ENCODE data around the gene ST7L. TPM values are rescaled to one million over a fixed set of nuclear protein-coding genes. Genes with fewer than 3 reads are reported as not detected.

Gene ST7L
- total and polyA plus RNA-seq, 9 of the 15 experiments (the other 6 are each of a cell fraction or from before 2014, with no cell fraction given): 9.0 to 32.5 (median 26.6) TPM

- TF ChIP-seq E2F8 (IDR thresholded peaks at IDR 0.05; ENCODE audit: low read depth, partially characterized antibody) (peak; percentile 35), CTBP1 (IDR thresholded peaks at IDR 0.05; ENCODE audit: borderline replicate concordance) (peak; percentile 75), ZNF316 (IDR thresholded peaks at IDR 0.05) (peak; percentile 74), BRD9 (IDR thresholded peaks at IDR 0.05; ENCODE audit: low read depth, partially characterized antibody) (peak; percentile 60), ILK (tag; IDR thresholded peaks at IDR 0.05; ENCODE audit: borderline replicate concordance, low read depth) (no peak), JUND (IDR thresholded peaks at IDR 0.05; ENCODE audit: borderline replicate concordance, low read depth, low read length) (peak; percentile 44; the same call in 1 of the 2 replicates), JUND (tag; IDR thresholded peaks at IDR 0.05; ENCODE audit: borderline replicate concordance, low read depth, low read length) (peak; percentile 43; the same call in 1 of the 3 replicates), EGR1 (conservative IDR thresholded peaks at IDR 0.05) (0 out of 2 replicates have a peak, but pooled peaks have one; percentile 24), NFE2 (IDR thresholded peaks at IDR 0.05; ENCODE audit: low read depth) (peak; percentile 85), MEIS2 (IDR thresholded peaks at IDR 0.05; ENCODE audit: partially characterized antibody) (peak; percentile 36), MIER1 (IDR thresholded peaks at IDR 0.05; ENCODE audit: low read depth) (no peak), XRCC3 (IDR thresholded peaks at IDR 0.05) (no peak), SIRT6 (IDR thresholded peaks at IDR 0.05; ENCODE audit: low read depth, low read length) (no peak), GTF2A2 (tag; IDR thresholded peaks at IDR 0.05) (no peak), KDM1A (IDR thresholded peaks at IDR 0.05) (peak; percentile 70 to 75; a peak in 3 of 4 replicates), STAT5A (IDR thresholded peaks at IDR 0.05; ENCODE audit: borderline replicate concordance, low read length) (0 out of 2 replicates have a peak, but pooled peaks have one; percentile 11), CBFA2T3 (IDR thresholded peaks at IDR 0.05) (peak; percentile 78), ZBTB7A (IDR thresholded peaks at IDR 0.05; ENCODE audit: borderline replicate concordance, control insufficient read depth, low read depth, low read length) (no peak)
- TF ChIP-seq, protein P1, sequence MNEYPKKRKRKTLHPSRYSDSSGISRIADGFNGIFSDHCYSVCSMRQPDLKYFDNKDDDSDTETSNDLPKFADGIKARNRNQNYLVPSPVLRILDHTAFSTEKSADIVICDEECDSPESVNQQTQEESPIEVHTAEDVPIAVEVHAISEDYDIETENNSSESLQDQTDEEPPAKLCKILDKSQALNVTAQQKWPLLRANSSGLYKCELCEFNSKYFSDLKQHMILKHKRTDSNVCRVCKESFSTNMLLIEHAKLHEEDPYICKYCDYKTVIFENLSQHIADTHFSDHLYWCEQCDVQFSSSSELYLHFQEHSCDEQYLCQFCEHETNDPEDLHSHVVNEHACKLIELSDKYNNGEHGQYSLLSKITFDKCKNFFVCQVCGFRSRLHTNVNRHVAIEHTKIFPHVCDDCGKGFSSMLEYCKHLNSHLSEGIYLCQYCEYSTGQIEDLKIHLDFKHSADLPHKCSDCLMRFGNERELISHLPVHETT (CRISPR knock-in tag; conservative IDR thresholded peaks at IDR 0.05 in 1 of 2, IDR thresholded peaks at IDR 0.05 in 1 of 2): no peak
- TF ChIP-seq, protein P2, sequence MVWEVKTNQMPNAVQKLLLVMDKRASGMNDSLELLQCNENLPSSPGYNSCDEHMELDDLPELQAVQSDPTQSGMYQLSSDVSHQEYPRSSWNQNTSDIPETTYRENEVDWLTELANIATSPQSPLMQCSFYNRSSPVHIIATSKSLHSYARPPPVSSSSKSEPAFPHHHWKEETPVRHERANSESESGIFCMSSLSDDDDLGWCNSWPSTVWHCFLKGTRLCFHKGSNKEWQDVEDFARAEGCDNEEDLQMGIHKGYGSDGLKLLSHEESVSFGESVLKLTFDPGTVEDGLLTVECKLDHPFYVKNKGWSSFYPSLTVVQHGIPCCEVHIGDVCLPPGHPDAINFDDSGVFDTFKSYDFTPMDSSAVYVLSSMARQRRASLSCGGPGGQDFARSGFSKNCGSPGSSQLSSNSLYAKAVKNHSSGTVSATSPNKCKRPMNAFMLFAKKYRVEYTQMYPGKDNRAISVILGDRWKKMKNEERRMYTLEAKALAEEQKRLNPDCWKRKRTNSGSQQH (CRISPR knock-in tag; IDR thresholded peaks at IDR 0.05): no peak
- TF ChIP-seq, protein P3, sequence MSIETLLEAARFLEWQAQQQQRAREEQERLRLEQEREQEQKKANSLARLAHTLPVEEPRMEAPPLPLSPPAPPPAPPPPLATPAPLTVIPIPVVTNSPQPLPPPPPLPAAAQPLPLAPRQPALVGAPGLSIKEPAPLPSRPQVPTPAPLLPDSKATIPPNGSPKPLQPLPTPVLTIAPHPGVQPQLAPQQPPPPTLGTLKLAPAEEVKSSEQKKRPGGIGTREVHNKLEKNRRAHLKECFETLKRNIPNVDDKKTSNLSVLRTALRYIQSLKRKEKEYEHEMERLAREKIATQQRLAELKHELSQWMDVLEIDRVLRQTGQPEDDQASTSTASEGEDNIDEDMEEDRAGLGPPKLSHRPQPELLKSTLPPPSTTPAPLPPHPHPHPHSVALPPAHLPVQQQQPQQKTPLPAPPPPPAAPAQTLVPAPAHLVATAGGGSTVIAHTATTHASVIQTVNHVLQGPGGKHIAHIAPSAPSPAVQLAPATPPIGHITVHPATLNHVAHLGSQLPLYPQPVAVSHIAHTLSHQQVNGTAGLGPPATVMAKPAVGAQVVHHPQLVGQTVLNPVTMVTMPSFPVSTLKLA (conservative IDR thresholded peaks at IDR 0.05): 0 out of 4 replicates have a peak, but pooled peaks of 1 of the 2 experiments have one; percentile 44
These were observed 6.8 kb upstream of the ST7L start (continued) for GRCh38 chr1:112625696-112626095.

Data from K562 (cell line).